ENCODE data around the gene HOXD1. TPM values are rescaled to one million over a fixed set of nuclear protein-coding genes. Genes with fewer than 3 reads are reported as not detected.

HOXD1 gene
- total RNA-seq, 1 donor from 2014 or later: not detected

DNA sequence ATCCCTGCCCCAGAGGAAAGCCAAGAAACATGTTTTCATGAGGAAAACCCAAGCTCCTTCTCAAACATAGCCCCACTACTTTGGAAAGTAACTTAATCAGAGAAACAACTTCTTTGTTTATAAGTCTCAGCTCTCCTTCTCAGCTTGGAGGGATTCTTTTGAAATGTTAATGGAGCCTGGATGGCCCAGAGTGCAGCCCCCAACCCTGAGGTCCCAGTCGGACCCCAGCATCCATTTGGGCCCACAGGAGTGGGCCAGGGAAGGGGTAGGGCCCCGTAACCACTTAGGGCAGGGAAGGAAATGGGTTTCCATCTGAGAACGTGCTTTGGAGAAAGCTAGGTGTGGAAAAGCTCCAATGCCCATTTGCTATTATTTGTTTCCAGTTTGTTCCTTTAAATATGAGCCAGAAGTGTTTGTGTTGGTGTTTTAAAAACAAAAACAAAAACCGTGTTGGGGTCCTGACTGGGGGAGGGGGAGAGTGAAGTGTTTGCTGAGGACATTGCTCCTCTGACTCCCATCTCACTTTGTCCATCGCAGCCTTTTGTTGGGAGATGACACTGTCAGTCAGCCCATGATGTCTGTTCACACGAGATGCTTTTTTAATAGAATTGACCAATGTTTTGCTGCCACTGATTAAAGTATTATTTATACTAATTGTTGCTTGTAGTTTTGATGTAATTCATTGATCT is 33.0 kb upstream of the HOXD1 start:
- TF ChIP-seq, protein P1, sequence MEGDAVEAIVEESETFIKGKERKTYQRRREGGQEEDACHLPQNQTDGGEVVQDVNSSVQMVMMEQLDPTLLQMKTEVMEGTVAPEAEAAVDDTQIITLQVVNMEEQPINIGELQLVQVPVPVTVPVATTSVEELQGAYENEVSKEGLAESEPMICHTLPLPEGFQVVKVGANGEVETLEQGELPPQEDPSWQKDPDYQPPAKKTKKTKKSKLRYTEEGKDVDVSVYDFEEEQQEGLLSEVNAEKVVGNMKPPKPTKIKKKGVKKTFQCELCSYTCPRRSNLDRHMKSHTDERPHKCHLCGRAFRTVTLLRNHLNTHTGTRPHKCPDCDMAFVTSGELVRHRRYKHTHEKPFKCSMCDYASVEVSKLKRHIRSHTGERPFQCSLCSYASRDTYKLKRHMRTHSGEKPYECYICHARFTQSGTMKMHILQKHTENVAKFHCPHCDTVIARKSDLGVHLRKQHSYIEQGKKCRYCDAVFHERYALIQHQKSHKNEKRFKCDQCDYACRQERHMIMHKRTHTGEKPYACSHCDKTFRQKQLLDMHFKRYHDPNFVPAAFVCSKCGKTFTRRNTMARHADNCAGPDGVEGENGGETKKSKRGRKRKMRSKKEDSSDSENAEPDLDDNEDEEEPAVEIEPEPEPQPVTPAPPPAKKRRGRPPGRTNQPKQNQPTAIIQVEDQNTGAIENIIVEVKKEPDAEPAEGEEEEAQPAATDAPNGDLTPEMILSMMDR (IDR thresholded peaks at IDR 0.05): no peak
- ChIA-PET POLR2A (no interaction called here), CTCF (interaction anchor here (1.6 kb wide), 1 partner anchor 300 kb away, joined by 3 read pairs; no protein-coding TSS in a partner anchor)
- H3K27ac Mint-ChIP-seq: no peak overlapping the region
- no peak overlapping the region for H3K4me3 Mint-ChIP-seq
- no peaks in the 10 kb centered on the region for H3K9me3 Mint-ChIP-seq
- peaks cover 52% of the 10 kb centered on the region for H3K27me3 Mint-ChIP-seq
- H3K36me3 Mint-ChIP-seq (ENCODE audit: low read depth): no peaks in the 10 kb centered on the region
- peaks cover 3% of the 10 kb centered on the region for H3K4me1 Mint-ChIP-seq
- ATAC-seq (ENCODE audit: low read depth): no peak
- intact Hi-C loops (cut with micrococcal nuclease): loop anchor here (2.0 kb wide), 1 partner anchor 23 kb away; no protein-coding TSS in a partner anchor
- no peak for DNase-seq

DNA sequence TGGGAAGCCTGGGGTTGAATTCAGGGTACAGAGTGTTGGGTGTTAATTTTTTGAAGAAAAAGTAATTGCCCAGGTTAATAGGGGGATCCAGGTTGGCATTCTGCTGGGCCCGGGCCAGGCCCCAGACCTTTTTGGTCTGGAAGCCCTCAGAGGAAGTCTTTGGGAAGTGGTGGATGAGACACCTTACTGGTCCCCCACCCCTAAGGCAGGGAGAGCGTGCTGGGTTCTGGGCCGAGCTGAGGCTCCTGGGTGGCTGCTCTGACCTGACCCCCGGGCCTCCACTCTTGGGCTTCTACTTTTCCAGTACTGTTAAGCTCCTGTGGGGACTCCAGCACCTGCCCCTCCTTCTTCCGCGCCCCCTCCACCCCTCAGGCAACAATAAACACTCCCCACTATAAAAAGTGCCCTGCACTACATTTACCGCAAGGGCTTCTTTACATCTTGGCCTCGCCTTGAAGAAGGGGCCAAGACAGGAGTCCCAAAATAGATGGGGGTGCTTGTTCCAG is 32.1 kb upstream of the HOXD1 start:
- ATAC-seq (ENCODE audit: low read depth) (no peak), DNase-seq (no peak)
- TF ChIP-seq, protein P1 (IDR thresholded peaks at IDR 0.05): no peak
- Mint-ChIP-seq H3K36me3 (ENCODE audit: low read depth) (no peaks in the 10 kb centered on the region), H3K4me3 (no peak overlapping the region), H3K9me3 (no peaks in the 10 kb centered on the region), H3K4me1 (peaks cover 3% of the 10 kb centered on the region), H3K27me3 (peaks cover 51% of the 10 kb centered on the region), H3K27ac (no peak overlapping the region)
- POLR2A ChIA-PET: no interaction called here
- CTCF ChIA-PET: no interaction called here
- intact Hi-C loops (cut with micrococcal nuclease): loop anchor here (2.0 kb wide), 1 partner anchor 24 kb away; no protein-coding TSS in a partner anchor

DNA sequence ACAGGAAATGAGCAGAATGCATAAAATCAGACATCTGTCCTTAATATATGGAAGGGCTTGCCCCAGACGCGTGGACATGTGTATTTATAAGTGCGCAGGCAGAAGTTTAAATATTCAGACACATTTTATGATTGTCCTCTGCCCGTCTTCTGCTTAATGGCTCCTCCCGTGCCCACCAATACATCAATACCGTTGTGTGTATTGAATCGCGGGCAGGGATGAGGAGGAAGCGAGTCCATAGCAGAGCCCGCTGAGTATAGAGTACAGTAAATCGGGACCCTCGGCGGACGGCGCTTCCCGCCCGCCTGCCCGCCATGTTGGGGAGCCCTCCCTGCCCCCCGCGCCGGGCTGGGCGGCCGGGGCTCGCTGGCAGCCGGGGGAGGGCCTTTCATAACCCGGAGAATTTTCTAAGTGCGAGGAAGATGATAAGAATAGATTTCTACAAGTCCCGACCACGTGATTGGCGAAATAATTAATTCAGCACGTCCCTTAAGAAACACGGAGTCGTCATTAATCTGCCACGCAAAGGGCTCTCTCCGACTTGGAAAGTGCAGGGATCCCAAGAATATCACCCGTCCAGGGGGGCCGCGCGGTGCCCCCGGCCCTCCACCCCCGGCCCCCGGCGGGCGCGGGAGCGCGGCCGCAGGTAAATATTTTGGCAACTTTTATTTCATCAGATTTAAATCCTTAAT is 31.5 kb upstream of the HOXD1 start, which contains the start of gene HOXD3:
HOXD3 (plus strand) TSS at position 501 of the 692 bp plus-strand sequence. CDS start 11,808 bp downstream, outside the sequence.
- TF ChIP-seq, protein P1 (IDR thresholded peaks at IDR 0.05): no peak
- CTCF ChIA-PET: no interaction called here
- intact Hi-C loops (cut with micrococcal nuclease): loop anchor here (2.0 kb wide), 1 partner anchor 24 kb away; no protein-coding TSS in a partner anchor
- peaks cover 3% of the 10 kb centered on the region for H3K4me1 Mint-ChIP-seq
- no peaks in the 10 kb centered on the region for H3K9me3 Mint-ChIP-seq
- peaks cover 54% of the 10 kb centered on the region for H3K27me3 Mint-ChIP-seq
- DNase-seq (no peak), ATAC-seq (ENCODE audit: low read depth) (no peak)
- no peak within 1 kb of the TSS for H3K4me3 Mint-ChIP-seq
- no peaks in the 10 kb centered on the region for H3K36me3 Mint-ChIP-seq (ENCODE audit: low read depth)
- no peak within 1 kb of the TSS for H3K27ac Mint-ChIP-seq
- POLR2A ChIA-PET: no interaction called here

DNA sequence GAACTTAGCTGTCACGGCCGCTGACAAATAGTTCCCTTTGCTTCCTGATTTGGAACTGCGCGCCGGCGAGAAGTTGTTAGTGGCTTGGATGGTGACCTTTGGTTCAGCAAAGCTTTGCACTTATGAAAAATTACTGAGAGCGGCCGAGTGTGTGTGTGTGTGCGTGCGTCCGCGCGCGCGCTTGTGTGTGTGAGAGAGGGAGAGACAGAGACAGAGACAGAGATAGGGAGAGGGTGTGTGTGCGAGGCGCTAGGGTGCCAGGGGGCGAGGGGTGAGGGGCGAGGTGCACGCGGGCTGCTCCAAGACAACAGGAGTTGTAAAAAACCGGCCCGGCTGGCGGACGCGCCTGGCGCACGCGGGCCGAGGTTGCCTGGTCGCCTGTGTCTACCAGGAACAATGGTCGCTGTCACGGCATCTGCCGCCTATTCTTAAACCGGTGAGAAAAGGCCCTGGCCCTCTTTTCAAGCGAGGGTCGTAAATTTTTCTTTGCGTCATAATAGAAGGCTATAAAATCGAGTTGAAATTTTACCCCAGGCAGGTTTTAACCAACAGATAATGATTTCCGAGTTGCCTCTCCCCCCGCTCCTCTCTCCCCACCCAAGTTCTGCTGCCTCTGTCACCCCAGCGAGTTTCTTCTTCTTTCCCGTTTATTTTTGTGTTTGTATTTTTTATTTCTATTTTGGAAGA is 30.8 kb upstream of the HOXD1 start:
- TF ChIP-seq, protein P1 (IDR thresholded peaks at IDR 0.05): no peak
- H3K27ac Mint-ChIP-seq: no peak overlapping the region
- ATAC-seq (ENCODE audit: low read depth): no peak
- H3K9me3 Mint-ChIP-seq: no peaks in the 10 kb centered on the region
- no peak for DNase-seq
- intact Hi-C loops (cut with micrococcal nuclease): loop anchor here (2.0 kb wide), 2 partner anchors 25 to 79 kb away; no protein-coding TSS in a partner anchor
- peaks cover 58% of the 10 kb centered on the region for H3K27me3 Mint-ChIP-seq
- H3K36me3 Mint-ChIP-seq (ENCODE audit: low read depth): no peaks in the 10 kb centered on the region
- H3K4me3 Mint-ChIP-seq: no peak overlapping the region
- POLR2A ChIA-PET: no interaction called here
- CTCF ChIA-PET: no interaction called here
- H3K4me1 Mint-ChIP-seq: peaks cover 3% of the 10 kb centered on the region
